ENCODE data around the gene CPN1.
"Not testable (repeated sequence)": the region's sequence is repeated elsewhere in the genome, so short reads cannot be mapped to it uniquely, and the experiment has no call there.

CPN1 gene

DNA sequence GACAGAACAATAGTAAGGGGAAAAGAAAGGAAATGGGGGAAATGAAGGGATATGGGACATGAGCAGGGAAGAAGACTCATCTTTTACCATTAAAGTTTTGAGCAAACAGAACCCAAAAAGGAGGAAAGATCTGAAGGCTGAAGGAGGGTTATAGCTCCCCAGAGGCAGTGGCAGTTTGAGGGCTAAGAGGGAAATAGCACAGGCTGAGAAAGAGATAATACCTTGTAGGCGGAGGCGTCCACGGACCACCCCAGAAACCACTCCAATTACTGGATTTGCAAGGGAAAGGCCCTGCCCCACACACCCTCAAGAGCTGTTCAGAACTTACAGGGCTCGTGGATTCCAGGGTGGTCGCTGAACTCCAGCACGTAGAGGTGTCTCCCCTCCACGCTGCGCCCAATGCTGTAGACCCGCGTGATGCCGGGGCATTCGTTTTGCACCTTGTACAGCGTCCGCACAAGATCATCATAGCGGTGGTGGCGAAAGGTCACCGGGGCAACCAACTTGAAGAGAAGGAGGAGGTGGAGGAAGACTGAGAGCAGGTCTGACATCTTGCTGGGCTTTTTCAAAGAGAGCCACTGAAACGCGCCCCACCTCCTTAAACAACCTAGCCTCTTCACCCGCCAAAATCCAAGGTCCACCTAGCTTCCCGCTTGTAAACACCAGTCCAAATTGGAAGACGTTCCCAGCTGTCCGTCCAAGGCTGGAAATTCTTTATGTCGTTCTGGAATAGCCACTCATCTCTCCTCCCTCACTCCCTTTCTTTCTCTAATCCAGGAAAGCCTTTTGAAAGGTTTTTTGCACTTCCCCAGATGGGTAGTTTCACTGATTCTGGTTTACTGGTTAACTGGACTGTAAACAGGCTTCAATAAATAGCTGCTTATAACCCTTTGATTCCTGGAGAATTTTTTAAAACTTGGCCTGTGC is at the start of gene CPN1:
Gene CPN1 (minus strand): TSS at position 795 of the 927 bp plus-strand sequence. CDS start 244 bp downstream, at position 551.
- no peak for DNase-seq

GRCh38 chr10:100130831-100131230 is 49.2 kb upstream of the CPN1 start:
- DNase-seq, result no peak

DNA sequence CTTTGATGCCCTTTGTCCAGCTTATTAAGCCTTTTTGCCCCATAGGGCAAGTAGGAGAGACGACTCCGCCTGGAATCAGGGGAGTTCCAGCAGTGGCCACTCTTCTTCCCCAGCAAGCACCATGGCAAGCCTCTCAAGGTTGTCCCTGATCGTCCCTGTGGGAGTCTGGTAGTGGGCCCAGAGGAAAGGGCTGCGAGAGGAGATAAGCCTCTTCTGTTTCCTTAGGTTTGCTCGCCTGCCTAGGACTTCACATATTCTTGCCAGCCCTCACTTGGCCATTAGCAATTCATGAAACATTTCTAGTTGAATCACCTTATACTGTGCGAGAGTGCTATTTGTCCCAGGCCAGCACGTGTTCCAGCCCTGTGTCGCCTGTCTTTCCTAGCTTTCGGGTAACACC is 47.8 kb upstream of the CPN1 start:
- no peak for DNase-seq

- DNase-seq, result no peak
Measured at GRCh38 chr10:100128951-100129350, 47.3 kb upstream of the CPN1 start.

- not testable (repeated sequence) for DNase-seq
Measured at GRCh38 chr10:100125335-100125734, 43.7 kb upstream of the CPN1 start.

GRCh38 chr10:100124097-100124496 is 42.4 kb upstream of the CPN1 start:
- no peak for DNase-seq

DNA sequence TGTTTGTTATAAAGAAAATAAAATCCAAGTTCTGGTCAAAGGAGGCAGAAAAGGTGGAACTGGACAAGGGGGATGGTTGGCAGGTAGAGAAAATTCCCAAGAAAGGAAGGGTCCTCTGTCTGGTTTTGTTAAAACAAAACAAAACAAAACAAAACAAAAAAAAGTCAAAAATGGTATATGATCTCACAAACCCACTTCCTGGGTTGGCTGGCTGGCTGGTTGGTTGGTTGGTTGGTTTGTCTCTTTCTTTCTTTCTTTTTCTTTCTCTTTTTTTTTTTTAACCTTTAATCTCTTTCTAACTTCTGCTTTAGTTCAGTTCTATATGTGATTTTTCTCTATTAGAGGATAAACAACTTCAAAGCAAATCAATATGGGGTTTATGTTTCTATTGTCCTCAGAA is 41.1 kb upstream of the CPN1 start:
- no peak for DNase-seq

DNA sequence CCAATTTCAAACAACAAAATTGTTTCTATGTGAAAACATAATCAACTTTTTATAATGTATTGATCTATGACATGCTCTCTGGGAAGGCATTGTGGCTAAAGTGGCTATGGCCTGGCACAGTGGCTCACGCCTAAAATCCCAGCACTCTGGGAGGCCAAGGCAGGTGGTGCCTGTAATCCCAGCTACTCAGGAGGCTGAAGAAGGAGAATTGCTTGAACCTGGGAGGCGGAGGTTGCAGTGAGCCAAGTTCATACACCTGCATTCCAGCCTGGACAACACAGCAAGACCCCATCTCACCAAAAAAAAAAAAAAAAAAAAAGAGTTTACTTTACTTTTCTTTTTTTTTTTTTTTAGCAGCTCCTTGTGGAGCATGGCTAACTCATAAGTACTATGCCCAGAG is 38.9 kb upstream of the CPN1 start:
- DNase-seq, result no peak

GRCh38 chr10:100119726-100120125 is 38.1 kb upstream of the CPN1 start:
- DNase-seq, result no peak

DNA sequence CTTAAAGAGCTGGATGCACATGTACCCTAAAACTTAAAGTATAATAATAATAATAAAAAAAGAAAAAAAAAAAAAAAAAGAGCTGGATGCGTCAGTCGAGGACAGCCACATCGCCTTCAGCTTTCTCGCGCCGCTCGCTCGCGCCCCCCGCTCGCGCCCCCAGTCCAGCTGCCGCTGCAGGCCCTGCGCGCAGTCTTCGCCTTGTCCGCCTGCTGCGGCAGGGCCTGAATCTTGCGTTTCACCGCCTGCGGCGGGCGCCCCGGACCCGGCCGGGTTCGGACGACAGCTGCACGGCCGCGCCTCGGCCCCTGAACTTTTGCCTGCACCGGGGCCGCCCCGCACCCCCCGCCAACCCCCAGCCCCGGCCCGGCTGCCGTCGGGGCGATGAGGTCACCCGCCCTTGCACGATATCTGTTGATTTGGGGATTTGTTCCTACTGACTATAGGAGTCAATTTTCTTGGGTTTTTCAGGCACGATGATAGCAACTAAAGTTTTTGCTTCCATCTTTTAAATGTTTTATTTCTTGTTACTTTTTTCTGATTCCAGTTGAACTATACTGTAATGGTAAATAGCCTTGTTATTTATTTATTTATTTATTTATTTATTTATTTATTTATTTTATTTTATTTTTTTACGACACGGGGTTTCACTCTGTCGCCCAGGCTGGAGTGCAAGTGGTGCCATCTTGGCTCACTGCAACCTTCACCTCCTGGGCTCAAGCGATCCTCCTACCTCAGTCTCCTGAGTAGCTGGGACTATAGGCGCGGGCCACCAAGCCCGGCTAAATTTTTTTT is 33.5 kb upstream of the CPN1 start:
- no peak for DNase-seq

DNA sequence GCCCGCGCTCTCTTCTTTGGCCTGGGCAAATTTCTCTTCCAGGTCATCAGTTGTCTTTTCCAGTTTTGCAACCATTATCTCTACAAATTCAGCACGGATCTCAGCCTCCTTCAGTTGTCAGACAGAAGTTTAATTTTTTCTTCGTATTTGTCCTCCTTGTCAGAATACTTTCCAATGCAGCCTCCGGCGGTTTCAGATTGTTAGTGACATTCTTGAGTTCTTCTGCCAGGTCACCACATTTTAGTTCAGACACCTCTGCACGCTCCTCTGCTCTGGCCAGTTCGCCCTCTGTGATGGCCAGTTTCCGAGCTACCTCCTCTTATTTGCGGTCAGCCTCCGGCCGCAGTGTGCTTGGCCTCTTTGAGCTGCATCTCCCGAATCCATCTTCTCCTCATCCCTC is 32.8 kb upstream of the CPN1 start:
- no peak for DNase-seq

DNA sequence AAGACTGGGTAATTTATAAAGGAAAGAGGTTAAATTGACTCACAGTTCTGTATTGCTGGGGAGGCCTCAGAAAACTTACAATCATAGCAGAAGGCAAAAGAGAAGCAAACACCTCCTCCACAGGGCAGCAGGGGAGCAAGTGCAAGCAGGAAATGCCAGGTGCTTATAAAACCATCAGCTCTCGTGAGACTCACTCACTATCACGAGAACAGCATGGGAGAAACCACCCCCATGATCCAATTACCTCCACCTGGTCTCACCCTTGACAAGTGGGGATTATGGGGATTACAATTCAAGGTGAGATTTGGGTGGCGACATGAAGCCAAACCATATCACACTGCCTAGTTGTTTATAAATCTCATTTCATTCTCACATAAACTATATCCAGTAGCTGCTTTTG is 28.0 kb upstream of the CPN1 start:
- no peak for DNase-seq

- no peak for DNase-seq
Measured at GRCh38 chr10:100106865-100107264, 25.2 kb upstream of the CPN1 start.

- no peak for DNase-seq
Measured at GRCh38 chr10:100104300-100104699, 22.6 kb upstream of the CPN1 start.

DNA sequence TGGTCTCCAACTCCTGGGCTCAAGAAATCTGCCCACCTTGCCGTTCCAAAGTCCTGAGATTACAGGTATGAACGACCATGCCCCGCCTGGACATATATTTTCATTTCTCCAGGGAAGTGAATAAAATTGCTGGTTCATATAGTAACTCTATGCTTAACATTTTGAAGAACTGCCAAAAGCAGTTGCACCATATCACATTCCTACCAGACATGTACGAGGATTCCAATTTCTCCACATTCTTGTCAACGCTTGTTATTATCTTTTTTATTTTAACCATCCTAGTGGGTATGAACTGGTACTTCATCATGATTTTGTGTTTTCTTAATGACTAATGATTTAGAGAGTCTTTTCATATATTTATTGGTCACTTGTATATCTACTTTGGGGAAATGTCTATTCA is 21.9 kb upstream of the CPN1 start:
- DNase-seq, result no peak

- no peak for DNase-seq
Measured at GRCh38 chr10:100101192-100102076, 19.8 kb upstream of the CPN1 start.

DNA sequence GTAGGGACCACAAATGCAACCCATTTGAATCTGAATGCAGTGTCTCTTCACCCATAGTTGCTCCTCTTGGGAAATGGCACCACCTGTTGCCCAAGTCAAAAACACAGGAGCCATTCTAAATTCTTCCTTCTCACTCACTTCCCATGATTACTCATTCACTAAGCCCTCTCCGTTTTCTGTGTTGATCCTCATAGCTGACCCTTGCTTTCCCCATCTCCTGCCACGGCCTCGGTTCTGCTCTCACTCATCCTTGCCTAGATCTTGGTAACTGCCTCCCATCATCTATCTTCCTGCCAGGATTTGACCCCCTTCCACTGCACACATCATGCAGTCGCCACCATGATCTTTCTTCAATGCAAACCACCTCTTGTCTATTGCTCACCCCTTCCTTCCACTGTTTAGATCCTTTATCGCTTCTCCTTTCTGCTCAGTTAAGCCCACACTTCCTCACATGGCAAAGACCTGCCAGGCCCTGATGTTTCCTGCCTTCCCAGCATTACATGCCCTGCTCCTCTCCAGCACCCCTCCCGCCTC is 19.0 kb upstream of the CPN1 start:
- no peak for DNase-seq

DNA sequence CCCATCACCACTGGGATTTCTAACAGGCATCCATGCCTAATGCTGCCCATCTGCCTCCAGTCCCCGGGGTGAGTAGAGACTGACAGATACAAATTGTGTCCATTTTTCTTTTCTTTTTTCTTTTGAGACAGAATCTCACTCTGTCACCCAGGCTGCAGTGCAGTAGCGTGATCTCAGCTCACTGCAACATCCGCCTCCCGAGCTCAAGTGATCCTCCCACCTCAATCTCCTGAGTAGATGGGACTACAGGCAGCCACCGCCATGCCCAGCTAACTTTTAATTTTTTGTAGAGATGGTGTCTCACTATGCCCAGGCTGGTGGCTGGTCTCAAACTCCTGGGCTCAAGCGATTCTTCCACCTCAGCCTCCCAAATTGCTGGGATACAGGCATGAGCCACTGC is 7.6 kb upstream of the CPN1 start:
- DNase-seq, result no peak

DNA sequence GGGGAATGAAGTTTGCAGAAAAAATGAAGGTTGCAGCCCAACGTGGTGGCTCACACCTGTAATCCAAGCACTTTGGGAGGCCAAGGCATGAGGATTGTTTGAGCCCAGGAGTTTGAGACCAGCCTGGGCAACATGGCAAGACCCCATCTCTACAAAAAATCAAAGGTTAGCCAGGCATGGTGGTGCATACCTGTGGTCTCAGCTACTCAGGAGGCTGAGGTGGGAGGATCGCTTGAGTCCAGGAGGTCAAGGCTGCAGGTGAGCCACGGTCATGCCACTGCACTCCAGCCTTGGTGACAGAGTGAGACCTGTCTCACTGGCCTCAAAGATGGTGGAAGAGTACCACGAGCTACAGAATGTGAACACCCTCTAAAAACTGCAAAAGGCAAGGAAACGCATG is 5.0 kb upstream of the CPN1 start:
- not testable (repeated sequence) for DNase-seq

- DNase-seq, result no peak
Measured at GRCh38 chr10:100085596-100085995, 3.9 kb upstream of the CPN1 start.

DNA sequence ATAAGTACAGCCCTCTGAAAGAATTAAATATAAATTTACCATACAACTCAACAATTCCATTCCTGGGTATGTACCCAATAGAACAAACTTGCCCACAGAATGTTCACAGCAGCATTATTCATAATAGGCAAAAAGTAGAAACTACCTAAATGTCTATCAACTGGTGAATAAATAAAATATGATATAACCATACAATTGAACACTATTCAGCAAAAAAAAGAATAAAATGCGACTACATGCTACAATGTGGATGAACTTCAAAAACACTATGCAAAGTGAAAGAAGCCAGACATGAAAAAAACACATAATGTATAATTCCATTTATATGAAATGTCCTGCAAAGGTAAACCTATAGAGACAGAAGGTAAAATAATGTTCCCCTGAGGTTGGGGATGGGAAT is 2.0 kb upstream of the CPN1 start:
- no peak for DNase-seq

DNA sequence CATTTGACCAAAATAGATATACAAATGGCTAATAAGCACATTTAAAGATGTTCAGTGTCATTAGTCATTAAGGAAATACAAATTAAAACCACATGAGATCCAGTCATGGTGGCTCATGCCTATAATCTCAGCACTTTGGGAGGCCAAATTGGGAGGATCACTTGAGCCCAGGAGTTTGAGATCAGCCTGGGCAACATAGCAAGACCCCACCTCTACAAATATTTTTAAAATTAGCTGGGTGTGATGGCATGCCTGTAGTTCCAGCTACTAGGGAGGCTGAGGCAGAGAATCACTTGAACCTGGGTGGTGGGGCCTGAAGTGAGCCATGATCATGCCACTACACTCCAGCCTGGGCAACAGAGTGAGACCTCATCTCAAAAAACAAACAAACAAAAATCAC is 607 bp upstream of the CPN1 start:
- not testable (repeated sequence) for DNase-seq

- DNase-seq, result no peak
Measured at GRCh38 chr10:100076750-100077149, 4.9 kb downstream of the CPN1 start.

Measured in NCI-H1694 treated with DMSO at 0.1 percent for 48 hours (cell line).